Dendritic cell treated with granulocyte-macrophage colony-stimulating factor and Interleukin-4, amounts not matched to agents 40 ng/mL and 50 ng/mL, for 4 days (primary cell): ENCODE data around the gene UNC93A.
"Not testable (repeated sequence)": the region's sequence is repeated elsewhere in the genome, so short reads cannot be mapped to it uniquely, and the experiment has no call there.

Experiments
- H3K27ac Mint-ChIP-seq: one replicate; pipeline ENCODE4 v1.8.0; 2022; ENCODE audit warnings: mild to moderate bottlenecking, mixed read lengths
- H3K27me3 Mint-ChIP-seq: one replicate; pipeline ENCODE4 v1.8.0; 2022; ENCODE audit warnings: mild to moderate bottlenecking, mixed read lengths
- H3K36me3 Mint-ChIP-seq: one replicate; pipeline ENCODE4 v1.8.0; 2022; ENCODE audit warnings: low read depth, mixed read lengths
- H3K4me1 Mint-ChIP-seq: one replicate; pipeline ENCODE4 v1.8.0; 2022; ENCODE audit warnings: low read depth, mixed read lengths
- H3K4me3 Mint-ChIP-seq: one replicate; pipeline ENCODE4 v1.8.0; 2022; ENCODE audit warnings: mild to moderate bottlenecking, moderate library complexity, mixed read lengths
- H3K9me3 Mint-ChIP-seq: one replicate; pipeline ENCODE4 v1.8.0; 2022; ENCODE audit warnings: mixed read lengths
- intact Hi-C: fragments of 100-400 bp; cut with micrococcal nuclease; formaldehyde crosslinking; loops from one replicate; pipeline ENCODE4 v1.15.0; 2022

The UNC93A gene

DNA sequence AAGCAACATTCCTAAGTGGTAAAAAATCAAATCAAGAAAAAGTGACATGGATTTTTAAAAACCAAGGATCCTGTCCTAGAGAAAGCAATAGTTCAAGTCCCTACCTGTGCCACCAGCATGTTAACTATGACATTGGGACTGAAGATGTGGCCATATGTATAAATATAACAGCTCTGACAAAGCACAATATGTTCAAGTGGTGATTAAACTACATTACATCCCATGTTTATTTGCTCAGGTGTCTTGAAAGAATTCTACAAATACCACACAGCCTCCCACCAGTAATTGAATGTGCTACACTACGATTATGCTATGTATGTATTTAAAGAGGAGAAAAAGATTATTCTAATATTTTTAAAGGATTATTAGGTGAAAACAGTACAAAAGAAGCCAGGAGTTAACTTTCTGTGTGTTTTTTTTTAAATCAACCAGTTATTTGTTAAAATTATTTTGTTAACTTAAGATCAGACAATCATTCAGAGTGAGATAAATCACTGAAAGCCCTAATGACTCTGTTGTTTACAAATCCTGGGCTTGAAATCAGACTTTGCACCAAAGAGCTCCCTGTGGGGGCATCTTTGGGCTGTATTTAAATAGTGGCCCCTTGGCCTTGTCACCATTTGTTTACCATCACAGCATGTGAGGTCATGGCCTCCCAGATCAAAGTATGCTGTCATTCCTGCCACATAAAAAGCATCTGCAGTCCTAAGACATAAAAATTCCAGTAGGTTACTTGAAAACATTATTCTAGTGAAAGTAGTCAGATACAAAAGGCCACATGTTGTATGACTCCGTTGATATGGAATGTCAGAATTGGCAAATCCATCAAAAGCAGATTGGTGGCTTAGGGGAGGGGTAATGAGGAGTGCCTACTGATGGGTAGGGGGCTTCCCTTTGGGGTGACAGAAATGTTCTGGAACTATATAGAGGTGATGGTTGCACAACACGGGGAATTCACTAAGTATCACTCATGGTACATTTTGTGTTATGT, 50.8 kb downstream of the UNC93A start:
- Mint-ChIP-seq H3K27me3 (peaks cover 7% of the 10 kb centered on the region), H3K4me3 (no peak overlapping the region), H3K27ac (no peak overlapping the region), H3K9me3 (no peaks in the 10 kb centered on the region), H3K36me3 (no peaks in the 10 kb centered on the region), H3K4me1 (no peaks in the 10 kb centered on the region)
- intact Hi-C loops = no loop called here

DNA sequence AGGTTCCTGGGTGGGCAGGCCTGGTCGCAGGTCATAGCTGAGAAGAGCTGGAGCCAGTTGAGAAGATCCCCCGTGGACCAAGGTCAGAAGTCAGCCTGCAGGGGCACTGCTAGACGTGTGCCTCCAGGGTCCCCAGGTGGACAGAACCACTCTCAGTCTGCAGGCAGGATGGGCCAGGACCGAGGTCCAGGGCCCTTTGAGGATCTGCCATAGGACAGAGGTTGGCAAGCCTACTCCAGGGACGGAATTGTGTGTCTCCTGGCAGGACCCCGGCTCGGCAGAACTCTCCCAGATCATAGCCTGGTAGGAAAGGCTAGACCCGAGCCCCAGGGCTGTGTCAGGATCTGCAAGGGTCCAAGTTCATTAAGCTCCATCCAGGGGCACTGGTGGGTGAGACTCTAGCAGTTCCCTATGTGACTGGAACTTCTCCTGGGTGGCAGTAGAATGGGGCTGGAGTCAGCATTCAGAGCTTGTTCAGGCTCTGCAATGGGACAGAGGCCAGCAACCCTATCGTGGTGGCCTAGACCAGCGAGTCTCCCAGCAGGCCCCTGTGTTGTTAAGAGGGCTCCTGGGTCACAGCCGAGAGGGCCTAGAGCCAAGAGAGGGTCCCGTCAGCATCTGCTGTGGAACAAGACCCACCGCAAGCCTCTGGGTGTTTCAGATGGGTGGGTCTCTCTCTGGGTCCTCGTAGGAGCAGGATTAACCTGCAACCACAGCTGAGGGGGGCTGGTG, 51.9 kb downstream of the UNC93A start:
- no peak overlapping the region for H3K4me3 Mint-ChIP-seq
- no peaks in the 10 kb centered on the region for H3K4me1 Mint-ChIP-seq
- no peaks in the 10 kb centered on the region for H3K9me3 Mint-ChIP-seq
- intact Hi-C loops = no loop called here
- peaks cover 15% of the 10 kb centered on the region for H3K27me3 Mint-ChIP-seq
- H3K36me3 Mint-ChIP-seq = no peaks in the 10 kb centered on the region
- no peak overlapping the region for H3K27ac Mint-ChIP-seq

DNA sequence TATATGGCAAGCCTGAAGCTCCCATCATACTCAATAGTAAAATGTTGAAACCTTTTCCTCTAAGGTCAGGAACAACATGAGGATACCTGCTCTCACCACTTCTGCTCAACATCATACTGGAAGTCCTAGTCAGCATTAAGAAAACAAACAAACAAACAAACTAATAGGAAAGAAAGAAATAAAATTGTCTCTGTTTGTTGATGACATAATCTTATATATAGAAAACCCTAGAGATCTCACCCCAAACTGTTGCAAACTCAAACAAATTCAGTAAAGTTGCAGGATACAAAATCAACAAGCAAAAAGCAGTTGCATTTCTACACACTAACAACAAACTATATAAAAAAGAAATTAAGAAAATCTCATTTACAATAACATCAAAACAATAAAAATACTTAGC, 54.2 kb downstream of the UNC93A start:
- intact Hi-C loops = no loop called here
- H3K36me3 Mint-ChIP-seq = no peaks in the 10 kb centered on the region
- no peaks in the 10 kb centered on the region for H3K9me3 Mint-ChIP-seq
- peaks cover 5% of the 10 kb centered on the region for H3K4me1 Mint-ChIP-seq
- H3K27me3 Mint-ChIP-seq = peaks cover 32% of the 10 kb centered on the region
- no peak overlapping the region for H3K4me3 Mint-ChIP-seq
- H3K27ac Mint-ChIP-seq = no peak overlapping the region

DNA sequence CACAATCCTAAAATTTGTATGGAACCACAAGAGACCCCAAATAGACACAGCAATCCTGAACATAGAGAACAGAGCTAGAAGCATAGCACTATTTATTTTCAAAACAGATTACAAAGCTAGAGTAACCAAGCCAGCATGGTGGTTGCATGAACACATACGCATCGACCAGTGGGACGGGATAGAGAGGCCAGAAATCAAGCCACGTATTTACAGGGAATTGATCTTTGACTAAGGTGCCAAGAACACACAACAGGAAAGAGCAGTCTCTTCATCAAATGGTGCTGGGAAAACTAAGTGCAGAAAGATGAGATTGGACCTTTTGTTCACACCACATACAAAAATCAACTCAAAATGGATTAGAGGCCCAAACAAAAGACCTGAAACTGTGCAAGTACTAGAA, 54.8 kb downstream of the UNC93A start:
- H3K36me3 Mint-ChIP-seq = no peaks in the 10 kb centered on the region
- intact Hi-C loops = no loop called here
- no peak overlapping the region for H3K27ac Mint-ChIP-seq
- H3K27me3 Mint-ChIP-seq = peaks cover 38% of the 10 kb centered on the region
- no peak overlapping the region for H3K4me3 Mint-ChIP-seq
- no peaks in the 10 kb centered on the region for H3K9me3 Mint-ChIP-seq
- peaks cover 9% of the 10 kb centered on the region for H3K4me1 Mint-ChIP-seq

DNA sequence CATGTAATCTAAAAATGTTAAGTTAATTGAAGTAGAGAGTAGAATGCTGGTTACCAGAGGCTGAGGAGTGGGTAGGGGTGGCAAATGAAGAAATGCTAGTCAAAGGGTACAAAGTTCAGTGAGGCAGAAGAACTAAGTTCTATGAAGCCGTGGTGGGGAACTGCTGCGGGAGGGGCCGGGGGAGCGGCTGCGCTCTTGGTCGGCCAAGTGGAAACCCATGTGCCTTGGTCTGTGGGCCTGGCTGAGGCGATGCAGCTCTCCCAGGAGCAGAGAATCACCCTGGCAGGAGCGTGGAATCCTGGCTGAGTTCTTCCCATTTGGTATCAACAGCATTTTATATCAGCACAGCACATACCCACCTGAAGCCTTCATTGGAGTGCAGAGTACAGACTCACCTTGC, 56.1 kb downstream of the UNC93A start:
- intact Hi-C loops = no loop called here
- H3K27ac Mint-ChIP-seq = no peak overlapping the region
- H3K36me3 Mint-ChIP-seq = no peaks in the 10 kb centered on the region
- peaks cover 50% of the 10 kb centered on the region for H3K27me3 Mint-ChIP-seq
- H3K9me3 Mint-ChIP-seq = no peaks in the 10 kb centered on the region
- peaks cover 9% of the 10 kb centered on the region for H3K4me1 Mint-ChIP-seq
- H3K4me3 Mint-ChIP-seq = no peak overlapping the region

DNA sequence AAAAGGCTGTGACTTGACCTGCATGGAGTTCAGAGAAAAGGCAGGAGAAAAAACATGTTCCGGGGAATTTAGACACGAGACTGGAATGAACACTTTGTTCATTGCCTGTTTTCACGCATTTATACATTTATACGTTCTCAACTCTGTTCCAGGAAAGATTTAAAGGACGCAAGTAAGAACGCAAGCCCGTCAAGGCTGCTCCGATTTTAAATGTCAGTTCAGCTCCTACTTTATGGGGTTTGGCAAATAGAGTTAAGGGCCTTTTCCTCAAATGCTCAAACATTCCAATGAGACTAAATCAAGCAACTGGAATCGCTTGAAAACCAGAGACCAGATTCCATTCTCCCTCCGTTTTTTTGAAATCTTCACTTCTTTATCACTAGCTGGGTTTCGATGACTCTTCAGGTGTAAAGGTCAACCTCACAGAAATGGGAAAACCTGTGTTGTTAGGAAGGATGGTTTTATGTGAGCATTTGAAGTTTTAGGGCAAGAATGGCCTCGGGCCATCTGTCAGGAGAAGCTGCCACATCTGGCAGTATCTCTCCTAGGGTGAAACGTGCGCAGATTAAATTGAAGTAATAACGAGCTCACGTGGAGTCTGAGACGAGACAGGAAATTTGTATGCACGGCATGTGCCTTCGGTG, 58.6 kb downstream of the UNC93A start:
- H3K9me3 Mint-ChIP-seq = no peaks in the 10 kb centered on the region
- no peak overlapping the region for H3K4me3 Mint-ChIP-seq
- H3K36me3 Mint-ChIP-seq = no peaks in the 10 kb centered on the region
- peaks cover 55% of the 10 kb centered on the region for H3K27me3 Mint-ChIP-seq
- intact Hi-C loops = no loop called here
- no peak overlapping the region for H3K27ac Mint-ChIP-seq
- peaks cover 9% of the 10 kb centered on the region for H3K4me1 Mint-ChIP-seq

DNA sequence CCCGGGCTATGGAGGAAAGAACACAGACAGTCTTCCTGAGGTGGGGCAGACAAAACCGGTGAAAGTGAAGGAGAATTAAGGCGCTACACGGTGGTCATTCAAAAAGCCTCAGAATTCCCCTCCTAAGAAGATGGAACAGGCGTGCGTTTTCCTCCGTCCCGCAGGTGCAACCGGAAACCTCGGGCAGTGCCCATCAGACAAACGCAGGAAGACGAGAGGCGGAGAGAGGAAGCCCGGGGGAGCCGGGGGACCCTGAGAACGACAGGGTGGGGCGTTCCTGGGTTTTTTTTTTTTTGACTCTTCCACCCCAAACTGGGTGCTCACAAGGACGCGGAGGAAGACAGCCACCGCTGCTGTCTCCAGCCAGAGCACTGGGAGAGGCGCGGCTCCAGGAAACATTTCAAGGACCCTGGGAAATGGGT, 59.2 kb downstream of the UNC93A start:
- peaks cover 53% of the 10 kb centered on the region for H3K27me3 Mint-ChIP-seq

DNA sequence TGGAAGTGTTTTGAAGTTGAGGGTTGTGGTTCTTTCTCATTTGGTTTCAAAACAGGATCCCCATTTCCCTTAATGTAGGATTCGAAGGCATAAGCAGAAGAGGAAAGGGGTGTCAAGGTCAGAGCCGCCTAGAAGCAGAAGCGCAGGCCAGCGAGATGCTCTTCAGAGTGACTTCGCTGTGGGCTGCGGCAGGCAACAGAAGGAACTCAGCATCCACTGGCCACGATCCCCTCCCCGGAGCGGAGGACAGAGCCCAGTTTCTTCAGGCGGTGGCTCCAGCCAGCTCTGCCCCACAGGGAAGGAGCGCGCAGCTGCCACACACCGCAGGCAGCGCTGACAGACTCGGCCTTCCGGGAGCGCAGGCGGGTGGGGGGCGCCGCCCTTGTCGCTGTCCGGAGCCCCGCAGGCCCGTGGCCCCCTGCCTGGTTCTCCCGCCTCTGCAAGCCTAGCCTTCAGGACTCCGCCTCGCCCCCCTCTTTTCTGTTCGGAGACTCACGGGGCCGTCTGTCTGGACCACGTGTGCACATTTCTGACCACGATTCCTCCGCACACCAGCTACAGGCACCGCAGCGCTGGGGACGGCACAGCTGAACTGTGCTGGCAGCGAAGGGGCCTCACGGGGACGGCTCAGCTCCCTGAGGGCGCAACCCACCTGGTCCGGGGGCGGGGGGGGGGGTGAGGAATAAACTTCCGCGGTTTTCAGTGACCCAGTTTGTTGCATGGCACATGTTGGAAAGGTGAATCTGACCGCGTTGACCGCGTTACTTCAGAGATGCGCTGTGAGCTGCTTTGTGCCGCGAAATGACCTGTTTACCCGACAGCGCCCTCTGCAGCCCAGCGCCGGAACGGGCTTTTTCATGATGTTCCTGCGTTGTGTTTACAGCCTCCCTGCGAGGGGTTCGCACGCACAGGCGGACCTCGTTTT, 59.9 kb downstream of the UNC93A start:
- intact Hi-C loops = no loop called here
- Mint-ChIP-seq H3K4me1 (peaks cover 9% of the 10 kb centered on the region), H3K36me3 (no peaks in the 10 kb centered on the region), H3K27me3 (peaks cover 53% of the 10 kb centered on the region), H3K9me3 (no peaks in the 10 kb centered on the region), H3K4me3 (no peak overlapping the region), H3K27ac (no peak overlapping the region)

More for the DNA sequence above, 59.2 kb downstream of the UNC93A start:
- Mint-ChIP-seq H3K36me3 (no peaks in the 10 kb centered on the region), H3K27ac (no peak overlapping the region), H3K9me3 (no peaks in the 10 kb centered on the region), H3K4me1 (peaks cover 9% of the 10 kb centered on the region), H3K4me3 (no peak overlapping the region)
- intact Hi-C loops = no loop called here

DNA sequence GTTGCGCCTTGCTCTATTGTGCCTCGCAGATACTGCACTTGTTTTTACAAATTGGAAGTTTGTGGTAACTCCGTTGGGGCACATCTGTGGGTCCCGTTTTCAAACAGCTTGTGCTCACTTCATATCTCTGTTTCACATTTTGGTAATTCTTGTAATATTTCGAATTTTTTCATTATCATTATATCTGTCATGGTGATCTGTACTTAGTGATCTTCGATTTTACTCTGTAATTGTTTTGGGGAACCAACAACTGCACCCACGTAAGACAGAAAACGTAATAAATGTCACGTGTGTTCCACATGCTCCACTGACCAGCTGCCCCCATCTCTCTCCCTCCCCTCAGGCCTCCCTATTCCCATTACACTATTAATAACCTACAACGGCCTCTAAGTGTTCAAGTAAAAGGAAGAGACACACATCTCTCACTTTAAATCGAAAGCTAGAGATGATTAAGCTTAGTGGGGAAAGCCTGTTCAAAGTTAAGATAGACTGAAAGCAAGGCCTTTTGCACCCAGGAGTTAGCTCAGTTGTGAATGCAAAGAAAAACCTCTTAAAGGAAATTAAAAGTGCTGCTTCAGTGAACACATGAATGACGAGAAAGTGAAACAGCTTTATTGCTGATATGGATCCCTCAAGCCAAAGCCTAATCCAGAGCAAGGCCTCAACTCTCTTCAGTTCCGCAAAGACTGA, 60.7 kb downstream of the UNC93A start:
- intact Hi-C loops = no loop called here
- Mint-ChIP-seq H3K4me1 (peaks cover 9% of the 10 kb centered on the region), H3K9me3 (no peaks in the 10 kb centered on the region), H3K27ac (no peak overlapping the region), H3K4me3 (no peak overlapping the region), H3K36me3 (no peaks in the 10 kb centered on the region), H3K27me3 (peaks cover 51% of the 10 kb centered on the region)

DNA sequence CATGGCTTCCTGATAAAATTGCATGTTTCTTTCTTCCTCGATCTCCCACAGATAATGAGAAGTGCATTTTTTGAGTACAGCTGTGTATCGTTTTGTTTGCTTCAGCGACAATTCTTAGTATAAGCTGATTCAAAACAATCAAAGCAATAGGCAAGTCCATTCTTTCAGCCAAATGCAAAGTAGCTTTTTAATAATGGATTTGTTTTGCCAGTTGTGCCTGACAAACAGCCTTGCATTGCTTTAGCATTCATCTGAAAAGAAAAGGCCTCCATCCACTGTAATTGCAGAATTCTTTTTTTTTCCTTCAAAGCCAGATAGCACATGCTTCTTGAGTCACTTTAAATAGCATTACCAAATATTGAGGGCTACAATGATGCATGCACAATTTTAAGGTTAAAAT, 65.8 kb downstream of the UNC93A start:
- Mint-ChIP-seq H3K27ac (no peak overlapping the region), H3K4me3 (no peak overlapping the region), H3K9me3 (no peaks in the 10 kb centered on the region), H3K27me3 (peaks cover 16% of the 10 kb centered on the region), H3K36me3 (no peaks in the 10 kb centered on the region), H3K4me1 (no peaks in the 10 kb centered on the region)
- intact Hi-C loops = no loop called here

DNA sequence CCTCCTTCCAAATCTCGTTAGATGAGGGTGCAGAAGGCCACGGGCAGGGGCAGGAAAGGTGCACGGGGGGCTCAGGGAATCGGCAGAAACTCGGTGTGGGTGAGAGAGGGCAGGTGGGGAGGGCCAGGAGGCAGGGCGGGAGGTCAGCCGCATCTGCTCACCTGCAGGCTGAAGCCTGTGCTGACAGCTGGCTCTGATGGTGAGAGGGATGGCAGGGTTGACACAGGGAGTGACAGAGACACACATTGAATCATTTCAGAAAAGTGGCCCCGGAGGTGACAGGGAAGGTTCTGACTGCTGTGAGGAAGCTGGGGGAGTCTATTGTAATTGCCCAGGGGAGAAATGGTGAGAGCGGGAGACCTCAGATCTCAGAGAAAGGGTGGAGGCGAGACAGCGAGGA, 67.3 kb downstream of the UNC93A start:
- intact Hi-C loops, H3K4me3 Mint-ChIP-seq, H3K4me1 Mint-ChIP-seq: not testable (repeated sequence)

DNA sequence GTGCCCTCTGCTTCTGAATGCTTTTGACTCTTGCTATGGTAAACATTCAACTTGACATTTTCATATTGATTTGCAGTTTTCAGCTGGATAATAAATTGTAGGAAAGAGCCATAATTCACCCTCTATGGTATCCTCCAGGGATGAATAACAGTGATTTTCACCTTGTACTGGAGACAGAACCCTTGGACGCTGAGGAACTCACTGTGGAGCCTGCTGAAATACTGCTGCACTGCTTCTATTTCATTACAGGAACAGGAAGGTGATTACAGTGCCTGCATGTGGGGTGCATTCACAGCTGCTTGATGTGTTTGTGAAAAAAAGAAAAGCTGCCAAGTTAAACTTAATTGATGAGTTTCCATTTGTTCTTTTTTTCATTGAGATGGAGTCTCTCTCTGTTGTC, 70.1 kb downstream of the UNC93A start:
- intact Hi-C loops = loop anchor here (10.0 kb wide), 1 partner anchor 166 kb away; no protein-coding TSS in a partner anchor
- not testable (repeated sequence) for H3K9me3 Mint-ChIP-seq, H3K27me3 Mint-ChIP-seq, H3K36me3 Mint-ChIP-seq, H3K4me3 Mint-ChIP-seq, H3K27ac Mint-ChIP-seq, H3K4me1 Mint-ChIP-seq

More for the DNA sequence above, 67.3 kb downstream of the UNC93A start:
- not testable (repeated sequence) for H3K9me3 Mint-ChIP-seq, H3K27ac Mint-ChIP-seq, H3K27me3 Mint-ChIP-seq, H3K36me3 Mint-ChIP-seq
